GM12874 (cell line): ENCODE results near the gene C1orf216.

Experiments
- TF ChIP-seq, protein P1 (sequence below): IDR thresholded peaks from 2 replicates; pipeline ENCODE4 v1.5.1; 2011; ENCODE audit warnings: low read depth, mild to moderate bottlenecking, control low read depth, low read length, moderate library complexity; ENCODE audit not compliant: insufficient read depth

C1orf216 gene, protein sequence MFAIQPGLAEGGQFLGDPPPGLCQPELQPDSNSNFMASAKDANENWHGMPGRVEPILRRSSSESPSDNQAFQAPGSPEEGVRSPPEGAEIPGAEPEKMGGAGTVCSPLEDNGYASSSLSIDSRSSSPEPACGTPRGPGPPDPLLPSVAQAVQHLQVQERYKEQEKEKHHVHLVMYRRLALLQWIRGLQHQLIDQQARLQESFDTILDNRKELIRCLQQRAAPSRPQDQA

DNA sequence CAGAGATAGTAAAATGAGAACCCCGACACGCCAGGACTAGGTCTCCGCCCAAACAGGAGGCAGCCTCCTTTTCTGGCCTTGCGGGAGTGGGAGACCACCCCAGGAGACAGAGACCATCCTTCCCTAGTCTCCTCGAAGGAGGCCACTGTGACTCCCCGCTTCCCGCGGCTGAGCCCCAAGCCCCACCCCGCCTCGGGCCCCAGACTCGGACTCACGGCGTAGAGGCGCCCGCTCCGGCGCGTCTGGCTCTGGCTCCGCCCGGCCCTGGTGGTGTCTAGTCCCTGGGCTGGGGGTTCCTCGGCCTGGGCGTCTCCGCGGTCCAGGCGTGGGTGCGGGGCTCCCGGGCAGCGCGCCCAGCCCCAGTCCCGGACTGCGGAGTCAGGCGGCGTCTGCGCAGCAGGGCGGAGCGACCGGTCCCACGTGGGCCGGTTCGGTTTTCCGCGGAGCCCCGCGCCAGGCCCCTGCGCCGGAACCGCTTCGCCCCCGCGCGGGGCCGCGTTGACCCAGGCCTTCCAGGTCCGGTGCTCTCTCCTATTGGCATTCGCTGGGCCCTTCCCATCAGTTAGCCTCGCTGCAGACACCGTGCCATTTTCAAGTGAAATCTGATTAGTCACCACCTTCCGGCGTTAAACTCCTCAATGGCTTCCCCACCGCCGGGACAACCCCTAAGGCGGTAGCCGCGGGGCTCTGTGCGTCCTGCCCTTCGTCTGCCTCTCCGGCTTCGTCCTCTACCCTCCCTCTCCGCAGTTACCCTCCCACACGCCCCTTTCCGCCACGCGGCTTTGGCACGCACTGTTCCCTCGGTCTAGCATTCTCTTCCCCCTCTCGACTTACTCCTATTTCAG, at the start of gene C1orf216:
TSS of gene C1orf216 (minus strand) at position 393 of the 845 bp plus-strand sequence. CDS start 2,563 bp downstream, outside the sequence.
- TF ChIP-seq, protein P1, sequence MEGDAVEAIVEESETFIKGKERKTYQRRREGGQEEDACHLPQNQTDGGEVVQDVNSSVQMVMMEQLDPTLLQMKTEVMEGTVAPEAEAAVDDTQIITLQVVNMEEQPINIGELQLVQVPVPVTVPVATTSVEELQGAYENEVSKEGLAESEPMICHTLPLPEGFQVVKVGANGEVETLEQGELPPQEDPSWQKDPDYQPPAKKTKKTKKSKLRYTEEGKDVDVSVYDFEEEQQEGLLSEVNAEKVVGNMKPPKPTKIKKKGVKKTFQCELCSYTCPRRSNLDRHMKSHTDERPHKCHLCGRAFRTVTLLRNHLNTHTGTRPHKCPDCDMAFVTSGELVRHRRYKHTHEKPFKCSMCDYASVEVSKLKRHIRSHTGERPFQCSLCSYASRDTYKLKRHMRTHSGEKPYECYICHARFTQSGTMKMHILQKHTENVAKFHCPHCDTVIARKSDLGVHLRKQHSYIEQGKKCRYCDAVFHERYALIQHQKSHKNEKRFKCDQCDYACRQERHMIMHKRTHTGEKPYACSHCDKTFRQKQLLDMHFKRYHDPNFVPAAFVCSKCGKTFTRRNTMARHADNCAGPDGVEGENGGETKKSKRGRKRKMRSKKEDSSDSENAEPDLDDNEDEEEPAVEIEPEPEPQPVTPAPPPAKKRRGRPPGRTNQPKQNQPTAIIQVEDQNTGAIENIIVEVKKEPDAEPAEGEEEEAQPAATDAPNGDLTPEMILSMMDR = no peak

DNA sequence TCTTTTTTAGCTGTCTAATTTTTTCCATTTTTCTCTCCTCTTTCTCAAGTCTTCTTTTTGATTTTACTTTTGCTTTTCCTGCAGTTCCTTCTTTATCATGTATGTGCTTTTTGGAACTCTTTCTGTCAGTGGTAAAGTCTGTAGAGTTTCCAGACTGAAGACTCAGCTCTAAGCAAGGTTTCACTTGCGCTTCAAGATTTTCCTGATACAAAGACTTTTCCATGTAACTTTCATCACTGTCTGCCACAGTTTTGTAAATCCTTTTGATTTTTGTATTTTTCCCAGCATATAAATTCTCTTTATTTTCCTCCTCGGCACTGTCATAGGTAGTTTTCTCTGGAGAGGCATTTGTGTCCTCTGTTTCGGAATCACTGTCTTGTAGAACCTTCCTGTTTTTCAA, 45.6 kb upstream of the C1orf216 start:
- TF ChIP-seq, protein P1 = no peak

DNA sequence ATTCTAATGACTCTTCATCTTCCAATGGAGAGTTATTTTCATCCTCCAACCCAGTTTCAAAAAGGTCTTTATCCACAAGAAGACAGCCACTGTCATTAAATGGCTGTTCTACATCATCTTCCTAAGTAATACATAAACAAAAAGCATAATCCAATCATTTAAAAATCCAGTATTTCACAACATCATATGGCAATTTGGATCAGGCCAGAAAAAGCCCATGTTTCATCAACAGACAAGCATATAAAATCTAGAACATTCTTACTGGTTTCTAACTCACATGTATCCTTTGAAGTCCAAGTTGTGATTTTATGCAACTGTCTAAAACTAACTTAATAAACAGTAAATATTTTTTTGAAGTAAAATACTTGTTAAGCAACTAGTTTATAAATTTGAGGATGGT, 44.5 kb upstream of the C1orf216 start:
- TF ChIP-seq, protein P1 = no peak

DNA sequence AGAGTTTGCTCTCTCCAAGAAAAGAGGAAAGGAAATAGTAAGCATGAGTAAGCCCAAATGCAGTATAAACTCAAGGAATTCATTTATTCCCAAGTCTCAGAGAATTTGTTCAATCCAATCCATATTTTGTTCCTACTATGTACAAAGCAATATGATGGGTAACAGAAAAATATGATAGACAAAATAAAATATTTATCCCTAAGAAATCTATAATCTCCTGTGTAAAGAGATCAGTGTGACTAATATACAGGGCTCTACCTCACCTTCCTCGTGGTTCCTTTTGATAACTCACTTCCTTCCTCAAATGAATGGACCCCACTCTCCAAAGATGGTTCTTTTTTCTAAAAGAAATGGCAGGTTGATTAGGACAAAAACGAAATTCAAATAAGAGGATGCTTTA, 43.5 kb upstream of the C1orf216 start:
- TF ChIP-seq, protein P1 = no peak

DNA sequence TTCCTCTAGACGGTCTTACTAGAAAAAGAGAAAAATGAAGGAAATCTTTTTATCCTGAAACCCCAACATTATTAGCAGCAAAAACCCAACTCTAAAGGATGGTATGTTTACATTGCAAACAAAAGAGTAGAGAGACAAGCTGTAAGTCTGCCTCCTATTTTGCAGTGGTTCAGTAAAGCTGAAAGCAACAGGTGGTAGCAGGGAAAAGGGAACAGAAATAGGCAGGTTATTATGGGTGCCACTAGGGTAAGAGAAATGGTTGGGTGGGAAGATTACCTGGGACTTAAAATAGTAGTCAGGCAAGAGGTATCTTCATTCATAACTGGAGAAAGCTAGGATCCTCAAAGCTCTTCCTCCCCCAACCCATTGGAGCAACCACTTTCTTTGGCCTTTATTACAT, 37.4 kb upstream of the C1orf216 start:
- TF ChIP-seq, protein P1 = no peak

DNA sequence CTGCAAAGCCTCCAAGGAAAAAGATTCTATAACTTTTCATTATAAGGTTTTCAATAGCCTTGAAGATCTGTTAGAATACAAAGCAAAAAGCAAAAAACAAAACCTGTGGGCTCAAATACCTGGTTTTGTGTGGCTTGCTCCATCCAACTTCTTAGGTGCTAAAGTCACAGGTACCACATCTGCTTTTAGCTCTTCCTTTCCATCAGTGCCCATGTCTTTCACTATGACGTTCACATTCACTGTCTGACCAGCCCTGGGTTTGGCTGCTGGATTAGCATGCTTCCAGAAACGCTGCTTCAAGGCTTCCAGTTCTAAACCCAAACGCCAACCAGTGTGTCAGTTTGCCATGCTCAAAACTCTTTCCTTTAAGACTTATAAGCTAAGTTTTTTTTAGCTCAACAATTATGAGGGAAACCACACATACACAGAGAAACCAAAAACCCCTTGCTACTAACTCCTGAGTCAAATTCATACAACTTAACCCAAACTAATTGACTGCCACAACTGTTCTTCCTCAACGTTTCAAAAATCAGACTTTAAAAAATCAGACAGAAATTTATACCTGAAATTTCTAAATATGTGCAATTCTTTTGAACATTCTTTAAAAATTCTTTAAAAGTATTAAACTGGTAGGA, 35.1 kb upstream of the C1orf216 start:
- TF ChIP-seq, protein P1 = no peak

DNA sequence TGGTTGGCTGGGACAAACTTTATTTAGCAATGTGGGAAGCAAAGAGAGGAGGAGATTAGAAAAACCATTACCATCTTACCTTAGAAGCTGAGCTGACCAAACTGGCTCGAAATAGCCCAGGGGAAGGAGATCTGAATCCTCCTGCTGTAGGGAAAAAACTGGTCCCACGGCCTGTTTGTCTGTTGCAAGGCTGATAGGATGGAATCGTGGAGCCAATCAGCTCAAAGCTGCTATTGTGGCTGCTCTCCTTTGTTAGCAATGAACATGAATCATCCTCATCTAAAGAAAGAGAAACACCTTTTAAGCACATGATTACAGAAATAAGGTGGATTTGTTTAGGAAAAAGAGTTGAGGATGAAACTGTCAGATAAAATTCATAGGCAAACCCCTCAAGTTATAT, 29.6 kb upstream of the C1orf216 start:
- TF ChIP-seq, protein P1 = no peak
